K562 (cell line): ENCODE results near the gene PRRT2. TPM values are rescaled to one million over a fixed set of nuclear protein-coding genes. Genes with fewer than 3 reads are reported as not detected.

Experiments used
- BCOR ChIP-seq: fragments of 450-650 bp; IDR thresholded peaks from 2 replicates; pipeline ENCODE4 v1.6.1; 2016
- CEBPB ChIP-seq: fragments of 450-650 bp; IDR thresholded peaks from 2 replicates; pipeline ENCODE4 v1.6.1; 2016; ENCODE audit warnings: missing genetic modification characterization, missing compliant biosample characterization
- CXXC5 ChIP-seq: fragments of 250-450 bp; sonication (Bioruptor Pico); IDR thresholded peaks from 2 replicates; pipeline ENCODE4 v1.8.0; 2022; ENCODE audit warnings: inconsistent platforms, mild to moderate bottlenecking, moderate library complexity
- DACH1 ChIP-seq: fragments of 450-650 bp; IDR thresholded peaks from 2 replicates; pipeline ENCODE4 v1.6.1; 2018; ENCODE audit not compliant: partially characterized antibody
- ESRRA ChIP-seq: fragments of 450-650 bp; IDR thresholded peaks from 2 replicates; pipeline ENCODE4 v1.6.1; 2014; ENCODE audit warnings: low read depth, mild to moderate bottlenecking, moderate library complexity, borderline replicate concordance
- ETV6 ChIP-seq, 3 experiments: fragments of 150-350 bp in 1 of 3; sonication (generic) in 1 of 3; formaldehyde crosslinking in 1 of 3; IDR thresholded peaks; 2 replicates each; pipeline versions ENCODE4 v1.6.1 to v1.8.0; 2014 to 2022; ENCODE audit warnings: borderline replicate concordance in 2 of 3, low read depth in 2 of 3, antibody characterized with exemption in 1 of 3, low read length in 1 of 3, mild to moderate bottlenecking in 1 of 3, missing genetic modification reagents in 1 of 3
- HCFC1 ChIP-seq: IDR thresholded peaks from 2 replicates; pipeline ENCODE4 v1.6.1; 2012; ENCODE audit warnings: low read depth, low read length, improper control_type of control experiment
- KAT2B ChIP-seq: IDR thresholded peaks from one replicate; pipeline ENCODE4 v1.6.1; 2012; ENCODE audit warnings: low read depth, mild to moderate bottlenecking, control low read depth, inconsistent platforms, low read length, moderate library complexity
- KLF1 ChIP-seq: fragments of 450-650 bp; IDR thresholded peaks from 2 replicates; pipeline ENCODE4 v1.6.1; 2016; ENCODE audit warnings: missing genetic modification characterization, missing compliant biosample characterization
- NBN ChIP-seq: fragments of 450-650 bp; IDR thresholded peaks from 2 replicates; pipeline ENCODE4 v1.6.1; 2016; ENCODE audit warnings: low read depth, mild to moderate bottlenecking
- NRF1 ChIP-seq, 2 experiments: fragments of 450-650 bp; IDR thresholded peaks in 1 of 2; conservative IDR thresholded peaks in 1 of 2; 2 replicates each; pipeline ENCODE4 v1.6.1; 2014; ENCODE audit warnings: mild to moderate bottlenecking in 2 of 2
- SNIP1 ChIP-seq: fragments of 450-650 bp; IDR thresholded peaks from 2 replicates; pipeline ENCODE4 v1.7.1; 2017; ENCODE audit warnings: low read depth, mild to moderate bottlenecking
- SP1 ChIP-seq: sonication (generic); formaldehyde crosslinking; IDR thresholded peaks from 2 replicates; pipeline ENCODE4 v1.8.1; 2022; ENCODE audit warnings: mild to moderate bottlenecking, missing genetic modification reagents
- TAF1 ChIP-seq: IDR thresholded peaks from 2 replicates; pipeline ENCODE4 v1.6.1; 2011; ENCODE audit warnings: mild to moderate bottlenecking, low read length, moderate library complexity; ENCODE audit not compliant: insufficient read depth, control insufficient read depth, severe bottlenecking; ENCODE audit errors: extremely low read depth
- TBP ChIP-seq: optimal IDR thresholded peaks from 2 replicates; pipeline ENCODE3; 2011; ENCODE audit warnings: low read depth, low read length, improper control_type of control experiment
- TFAP4 ChIP-seq: sonication (generic); formaldehyde crosslinking; IDR thresholded peaks from 2 replicates; pipeline ENCODE4 v1.8.0; 2022; ENCODE audit warnings: missing genetic modification reagents, mild to moderate bottlenecking, moderate library complexity, borderline replicate concordance
- ZNF143 ChIP-seq: sonication (generic); formaldehyde crosslinking; IDR thresholded peaks from 2 replicates; pipeline ENCODE4 v1.9.0; 2022; ENCODE audit warnings: mild to moderate bottlenecking, missing genetic modification reagents
- polyA plus RNA-seq, 8 experiments: library from polyadenylated mRNA; depleted of rRNA in 4 of 8; stranded (reverse) in 5 of 8; unstranded in 3 of 8; fragments of >200 nt; fragmentation: Nextera tagmentation in 2 of 8; fragmentation: Illumina TruSeq in 1 of 8; extraction: Ambion mirVana in 2 of 8; extraction: Trizol in 1 of 8; gene quantifications; 2 replicates each; pipeline versions ENCODE4 v1.2.1 to v1.2.3, GENCODE V29; 2011 to 2014; ENCODE audit warnings: inconsistent platforms in 1 of 8, missing spikeins in 1 of 8
- total RNA-seq, 7 experiments: library from RNA; depleted of rRNA in 6 of 7; stranded (reverse); fragments of >200 nt in 6 of 7; fragmentation: Illumina TruSeq in 2 of 7; extraction: Trizol in 2 of 7; gene quantifications; 2 replicates each; pipeline versions ENCODE4 v1.2.1 to v1.2.3, GENCODE V29; 2011 to 2021; ENCODE audit warnings: low replicate concordance in 1 of 7
- TF ChIP-seq, protein P1 (sequence below), 2 experiments: fragments of 450-650 bp in 1 of 2; IDR thresholded peaks; 2 replicates each; pipeline ENCODE4 v1.6.1; 2011 to 2017; ENCODE audit warnings: low read depth in 2 of 2, antibody characterized with exemption in 1 of 2, borderline replicate concordance in 1 of 2, low read length in 1 of 2, mild to moderate bottlenecking in 1 of 2, mixed read lengths in 1 of 2; ENCODE audit not compliant: control insufficient read depth in 1 of 2
- TF ChIP-seq, protein P2 (sequence below): sonication (generic); formaldehyde crosslinking; IDR thresholded peaks from 2 replicates; pipeline ENCODE4 v1.8.0; 2023; ENCODE audit warnings: mild to moderate bottlenecking, missing genetic modification reagents

The PRRT2 gene
- total and polyA plus RNA-seq, 9 of the 15 experiments (the other 6 are each of a cell fraction or from before 2014, with no cell fraction given), result 0.11 to 1.0 (median 0.42) TPM; not detected in 2

GRCh38 chr16:29862884-29863668, 51.1 kb downstream of the PRRT2 start, which contains the start of gene CDIPT (continued):
- TF ChIP-seq HCFC1 (peak; percentile 86), KLF1 (tag) (no peak), KAT2B (peak; percentile 64), NRF1 (conservative IDR thresholded peaks at IDR 0.05 in 1 of 2, IDR thresholded peaks at IDR 0.05 in 1 of 2) (peak; percentile 81 to 82), ESRRA (peak; percentile 9), CEBPB (tag) (peak; percentile 78), TBP (peak; percentile 53), TFAP4 (peak; percentile 93), BCOR (0 out of 2 replicates have a peak, but pooled peaks have one; percentile 6), SNIP1 (peak; percentile 97), ETV6 (IDR thresholded peaks at IDR 0.05; ENCODE audit: borderline replicate concordance in 1 of 2, low read depth in 2 of 2, low read length in 1 of 2) (peak; percentile 47 to 79; a peak in 2 of 4 replicates), ETV6 (CRISPR knock-in tag; IDR thresholded peaks at IDR 0.05; ENCODE audit: borderline replicate concordance) (no peak), TAF1 (peak; percentile 46), SP1 (CRISPR knock-in tag) (peak; percentile 94), ZNF143 (CRISPR knock-in tag) (no peak), NBN (peak; percentile 87; the same call in 1 of the 2 replicates), DACH1 (peak; percentile 45), CXXC5 (peak; percentile 79)
- TF ChIP-seq, protein P1, sequence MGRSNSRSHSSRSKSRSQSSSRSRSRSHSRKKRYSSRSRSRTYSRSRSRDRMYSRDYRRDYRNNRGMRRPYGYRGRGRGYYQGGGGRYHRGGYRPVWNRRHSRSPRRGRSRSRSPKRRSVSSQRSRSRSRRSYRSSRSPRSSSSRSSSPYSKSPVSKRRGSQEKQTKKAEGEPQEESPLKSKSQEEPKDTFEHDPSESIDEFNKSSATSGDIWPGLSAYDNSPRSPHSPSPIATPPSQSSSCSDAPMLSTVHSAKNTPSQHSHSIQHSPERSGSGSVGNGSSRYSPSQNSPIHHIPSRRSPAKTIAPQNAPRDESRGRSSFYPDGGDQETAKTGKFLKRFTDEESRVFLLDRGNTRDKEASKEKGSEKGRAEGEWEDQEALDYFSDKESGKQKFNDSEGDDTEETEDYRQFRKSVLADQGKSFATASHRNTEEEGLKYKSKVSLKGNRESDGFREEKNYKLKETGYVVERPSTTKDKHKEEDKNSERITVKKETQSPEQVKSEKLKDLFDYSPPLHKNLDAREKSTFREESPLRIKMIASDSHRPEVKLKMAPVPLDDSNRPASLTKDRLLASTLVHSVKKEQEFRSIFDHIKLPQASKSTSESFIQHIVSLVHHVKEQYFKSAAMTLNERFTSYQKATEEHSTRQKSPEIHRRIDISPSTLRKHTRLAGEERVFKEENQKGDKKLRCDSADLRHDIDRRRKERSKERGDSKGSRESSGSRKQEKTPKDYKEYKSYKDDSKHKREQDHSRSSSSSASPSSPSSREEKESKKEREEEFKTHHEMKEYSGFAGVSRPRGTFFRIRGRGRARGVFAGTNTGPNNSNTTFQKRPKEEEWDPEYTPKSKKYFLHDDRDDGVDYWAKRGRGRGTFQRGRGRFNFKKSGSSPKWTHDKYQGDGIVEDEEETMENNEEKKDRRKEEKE (IDR thresholded peaks at IDR 0.05; ENCODE audit: borderline replicate concordance in 1 of 2, control insufficient read depth in 1 of 2, low read depth in 2 of 2, low read length in 1 of 2), result peak; percentile 74 to 99; a peak in 3 of 4 replicates
- TF ChIP-seq, protein P2, sequence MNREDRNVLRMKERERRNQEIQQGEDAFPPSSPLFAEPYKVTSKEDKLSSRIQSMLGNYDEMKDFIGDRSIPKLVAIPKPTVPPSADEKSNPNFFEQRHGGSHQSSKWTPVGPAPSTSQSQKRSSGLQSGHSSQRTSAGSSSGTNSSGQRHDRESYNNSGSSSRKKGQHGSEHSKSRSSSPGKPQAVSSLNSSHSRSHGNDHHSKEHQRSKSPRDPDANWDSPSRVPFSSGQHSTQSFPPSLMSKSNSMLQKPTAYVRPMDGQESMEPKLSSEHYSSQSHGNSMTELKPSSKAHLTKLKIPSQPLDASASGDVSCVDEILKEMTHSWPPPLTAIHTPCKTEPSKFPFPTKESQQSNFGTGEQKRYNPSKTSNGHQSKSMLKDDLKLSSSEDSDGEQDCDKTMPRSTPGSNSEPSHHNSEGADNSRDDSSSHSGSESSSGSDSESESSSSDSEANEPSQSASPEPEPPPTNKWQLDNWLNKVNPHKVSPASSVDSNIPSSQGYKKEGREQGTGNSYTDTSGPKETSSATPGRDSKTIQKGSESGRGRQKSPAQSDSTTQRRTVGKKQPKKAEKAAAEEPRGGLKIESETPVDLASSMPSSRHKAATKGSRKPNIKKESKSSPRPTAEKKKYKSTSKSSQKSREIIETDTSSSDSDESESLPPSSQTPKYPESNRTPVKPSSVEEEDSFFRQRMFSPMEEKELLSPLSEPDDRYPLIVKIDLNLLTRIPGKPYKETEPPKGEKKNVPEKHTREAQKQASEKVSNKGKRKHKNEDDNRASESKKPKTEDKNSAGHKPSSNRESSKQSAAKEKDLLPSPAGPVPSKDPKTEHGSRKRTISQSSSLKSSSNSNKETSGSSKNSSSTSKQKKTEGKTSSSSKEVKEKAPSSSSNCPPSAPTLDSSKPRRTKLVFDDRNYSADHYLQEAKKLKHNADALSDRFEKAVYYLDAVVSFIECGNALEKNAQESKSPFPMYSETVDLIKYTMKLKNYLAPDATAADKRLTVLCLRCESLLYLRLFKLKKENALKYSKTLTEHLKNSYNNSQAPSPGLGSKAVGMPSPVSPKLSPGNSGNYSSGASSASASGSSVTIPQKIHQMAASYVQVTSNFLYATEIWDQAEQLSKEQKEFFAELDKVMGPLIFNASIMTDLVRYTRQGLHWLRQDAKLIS (CRISPR knock-in tag), result no peak
